GM21825 (cell line): Measurements from ENCODE around the gene CALHM3.
"Not testable (repeated sequence)": the region's sequence is repeated elsewhere in the genome, so short reads cannot be mapped to it uniquely, and the experiment has no call there.

Experiments used
- ATAC-seq: cut with Tn5 transposase; IDR thresholded peaks from one replicate; pipeline ENCODE4 v1.9.1; 2021; ENCODE audit warnings: mild to moderate bottlenecking, moderate library complexity; ENCODE audit not compliant: unreplicated experiment

Gene CALHM3

DNA sequence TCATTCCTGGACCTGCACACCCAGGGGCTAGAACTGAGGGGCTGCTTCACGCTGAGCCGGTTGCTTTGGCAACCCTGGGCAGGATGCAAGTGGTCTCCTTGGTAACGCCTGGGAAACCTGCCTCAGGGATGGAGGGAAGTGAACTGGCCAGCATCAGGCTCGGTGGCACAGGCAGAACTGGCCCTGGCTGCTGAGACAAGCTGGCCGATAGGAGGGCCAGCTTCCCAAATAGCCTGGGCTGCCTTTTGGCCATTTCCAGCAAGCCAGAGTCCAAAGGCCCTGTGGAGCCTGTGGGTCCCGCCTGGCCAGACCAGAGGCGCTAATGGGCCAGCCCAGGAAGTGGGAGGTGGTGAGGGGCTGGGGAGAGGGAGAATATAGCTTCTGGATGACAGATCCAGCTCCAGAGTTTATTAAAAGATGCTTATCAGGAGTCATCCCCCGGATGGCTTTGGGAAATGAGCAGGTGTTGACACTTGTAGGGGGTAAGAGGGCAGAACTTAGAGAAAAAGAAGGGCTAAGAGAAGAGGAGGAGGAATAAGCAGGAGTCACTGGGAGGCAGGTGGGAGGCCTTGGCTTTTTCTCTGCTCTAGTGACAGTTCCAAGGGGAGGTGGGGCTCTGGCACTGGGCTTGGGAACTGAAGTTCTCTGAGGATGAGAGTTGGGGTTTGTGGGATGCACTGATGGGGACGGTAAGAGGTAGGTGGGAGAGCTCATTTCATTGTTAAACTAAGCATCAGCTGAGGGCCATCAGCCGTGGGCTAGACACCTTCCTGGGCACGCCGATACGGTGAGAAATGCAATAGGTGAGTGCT is 24.0 kb upstream of the CALHM3 start:
- ATAC-seq, result no peak

DNA sequence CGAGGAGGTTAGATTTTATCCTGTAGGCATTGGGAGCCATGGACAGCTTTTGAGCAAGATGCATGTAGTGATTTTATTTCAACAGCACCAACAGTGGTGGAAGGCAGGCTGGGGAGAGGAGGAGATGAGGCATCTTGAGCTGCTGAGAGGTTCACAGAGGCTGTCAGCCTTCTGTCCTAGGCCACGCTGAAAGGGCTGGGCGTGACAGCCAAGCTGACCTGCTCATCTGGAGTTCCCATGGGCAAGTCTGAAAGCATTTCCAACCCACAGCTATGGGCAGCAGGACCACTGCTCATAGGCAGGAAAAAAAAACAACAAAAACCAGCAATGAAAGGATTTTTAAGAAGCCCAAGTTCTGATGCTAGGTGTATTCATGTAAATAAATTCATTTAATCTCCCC is 22.1 kb upstream of the CALHM3 start:
- no peak for ATAC-seq

DNA sequence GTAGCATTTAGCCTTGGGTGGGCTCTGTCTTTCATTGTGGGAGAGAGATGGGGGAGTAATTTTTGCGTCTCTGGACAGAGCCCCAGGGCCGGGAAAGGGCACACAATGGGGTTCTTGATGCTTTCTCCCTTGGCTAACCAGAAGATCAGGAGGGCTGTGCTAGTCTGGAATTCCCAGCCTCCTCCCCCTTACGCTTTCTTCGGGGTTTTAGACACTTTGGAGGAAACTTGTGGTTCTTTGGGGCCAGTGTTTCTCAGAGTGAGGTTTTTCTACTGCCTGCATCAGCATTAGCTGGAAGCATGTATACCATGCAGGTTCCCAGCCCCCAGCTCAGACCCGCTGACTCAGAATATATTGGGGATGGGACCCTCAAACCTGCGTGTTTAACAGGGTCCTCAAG is 21.4 kb upstream of the CALHM3 start:
- no peak for ATAC-seq

DNA sequence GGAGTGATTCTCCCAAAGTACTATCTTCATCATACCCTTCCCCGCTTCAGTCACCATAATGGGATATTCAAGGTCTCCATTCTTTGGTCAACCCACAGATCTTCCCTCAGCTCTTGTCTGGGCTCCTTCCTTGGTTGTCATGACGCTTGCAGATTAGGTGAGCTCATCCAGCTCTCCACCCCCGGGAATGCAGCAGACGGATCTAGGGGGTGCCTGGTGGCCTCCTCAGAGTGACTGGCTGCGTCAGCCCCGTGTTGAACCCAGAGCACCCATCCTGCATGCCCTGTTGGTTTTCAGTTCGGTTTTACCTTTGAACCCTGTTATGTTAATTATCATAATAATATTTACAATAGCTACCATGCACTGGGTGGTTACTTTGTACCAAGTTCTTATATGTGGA is 20.8 kb upstream of the CALHM3 start:
- no peak for ATAC-seq

DNA sequence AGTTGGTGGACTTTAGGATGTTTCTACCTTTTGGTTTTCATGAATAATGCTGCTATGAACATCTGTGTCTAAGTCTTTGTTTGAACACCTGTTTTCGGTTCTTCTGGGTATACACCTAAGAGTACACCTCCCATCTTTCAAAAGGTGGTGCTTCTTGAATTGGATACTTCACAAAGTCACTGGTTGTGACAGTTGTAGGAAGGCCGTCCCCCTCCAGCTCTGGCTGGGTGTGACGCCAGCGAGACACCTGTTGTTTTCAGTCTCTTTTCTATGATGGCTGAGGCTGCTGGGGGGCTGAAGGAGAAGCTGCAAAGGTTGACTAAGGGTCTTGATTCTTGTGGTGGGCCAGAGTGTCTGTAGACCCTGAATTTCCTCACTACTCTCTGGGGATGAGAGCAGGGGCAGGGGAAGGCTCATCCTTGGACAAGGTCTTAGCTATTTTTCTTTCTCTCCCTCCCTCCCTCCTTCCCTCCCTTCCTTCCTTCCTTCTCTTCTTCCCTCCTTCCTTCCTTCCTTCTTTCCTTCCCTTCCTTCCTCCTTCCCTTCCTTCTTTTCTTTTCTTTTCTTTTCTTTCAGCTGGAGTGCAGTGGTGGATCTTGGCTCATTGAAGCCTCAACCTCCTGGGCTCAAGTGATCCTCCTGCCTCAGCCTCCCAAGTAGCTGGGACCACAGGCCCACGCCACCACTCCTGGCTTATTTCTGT is 20.0 kb upstream of the CALHM3 start:
- no peak for ATAC-seq

DNA sequence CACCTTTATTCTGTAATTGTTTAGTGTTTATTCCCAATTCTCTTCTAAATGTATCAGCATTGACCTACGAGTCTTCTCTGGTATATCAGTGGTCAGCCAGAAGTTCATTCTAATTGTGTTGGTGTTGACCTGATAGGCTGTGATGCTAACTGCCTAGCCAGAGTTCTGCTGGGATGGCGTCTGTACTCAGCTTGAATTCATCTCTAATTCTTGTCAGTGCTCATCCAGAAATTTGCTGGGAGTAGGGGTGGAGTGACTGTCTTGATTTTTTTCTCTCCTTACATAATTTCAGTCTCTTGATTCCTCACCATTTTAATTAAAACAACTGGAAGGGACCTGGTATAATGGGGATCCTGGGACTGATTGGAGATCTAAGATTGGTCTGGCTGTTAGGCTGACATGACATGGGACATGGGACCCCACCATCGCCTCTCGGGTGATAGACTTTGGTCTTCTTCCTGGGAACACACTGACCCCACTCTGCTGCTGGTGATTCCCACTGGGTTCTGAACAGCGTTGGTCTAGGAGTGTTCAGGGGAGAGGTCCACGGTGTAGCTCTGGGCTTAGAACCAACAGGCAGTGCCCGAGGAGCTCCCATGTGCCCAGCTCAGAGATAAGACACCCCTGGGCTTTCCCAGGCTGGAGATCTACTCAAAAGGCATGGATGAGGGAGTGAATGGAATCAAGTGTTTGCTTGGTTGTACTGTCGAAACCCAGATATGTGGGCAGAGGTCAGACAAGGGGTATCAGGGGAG is 18.3 kb upstream of the CALHM3 start:
- no peak for ATAC-seq

DNA sequence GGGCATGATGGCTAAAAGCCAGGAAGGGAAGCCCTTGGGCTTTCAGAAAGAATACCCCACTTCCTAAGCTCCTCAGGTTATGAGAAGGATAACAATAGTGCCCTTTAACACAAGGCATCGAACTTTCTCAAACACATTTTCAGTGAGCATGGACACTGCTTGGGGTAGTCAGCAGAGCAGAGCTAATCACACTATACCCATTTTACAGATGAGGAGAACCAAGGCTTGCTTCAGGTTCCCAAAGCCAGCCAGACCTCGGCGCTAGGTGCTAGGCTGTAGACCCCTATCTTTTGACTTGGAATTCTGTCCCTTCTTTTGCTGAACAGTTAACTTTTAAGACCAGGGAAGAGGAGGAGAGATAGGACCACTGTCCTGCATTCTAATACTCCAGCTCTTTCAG is 16.3 kb upstream of the CALHM3 start:
- ATAC-seq, result no peak

DNA sequence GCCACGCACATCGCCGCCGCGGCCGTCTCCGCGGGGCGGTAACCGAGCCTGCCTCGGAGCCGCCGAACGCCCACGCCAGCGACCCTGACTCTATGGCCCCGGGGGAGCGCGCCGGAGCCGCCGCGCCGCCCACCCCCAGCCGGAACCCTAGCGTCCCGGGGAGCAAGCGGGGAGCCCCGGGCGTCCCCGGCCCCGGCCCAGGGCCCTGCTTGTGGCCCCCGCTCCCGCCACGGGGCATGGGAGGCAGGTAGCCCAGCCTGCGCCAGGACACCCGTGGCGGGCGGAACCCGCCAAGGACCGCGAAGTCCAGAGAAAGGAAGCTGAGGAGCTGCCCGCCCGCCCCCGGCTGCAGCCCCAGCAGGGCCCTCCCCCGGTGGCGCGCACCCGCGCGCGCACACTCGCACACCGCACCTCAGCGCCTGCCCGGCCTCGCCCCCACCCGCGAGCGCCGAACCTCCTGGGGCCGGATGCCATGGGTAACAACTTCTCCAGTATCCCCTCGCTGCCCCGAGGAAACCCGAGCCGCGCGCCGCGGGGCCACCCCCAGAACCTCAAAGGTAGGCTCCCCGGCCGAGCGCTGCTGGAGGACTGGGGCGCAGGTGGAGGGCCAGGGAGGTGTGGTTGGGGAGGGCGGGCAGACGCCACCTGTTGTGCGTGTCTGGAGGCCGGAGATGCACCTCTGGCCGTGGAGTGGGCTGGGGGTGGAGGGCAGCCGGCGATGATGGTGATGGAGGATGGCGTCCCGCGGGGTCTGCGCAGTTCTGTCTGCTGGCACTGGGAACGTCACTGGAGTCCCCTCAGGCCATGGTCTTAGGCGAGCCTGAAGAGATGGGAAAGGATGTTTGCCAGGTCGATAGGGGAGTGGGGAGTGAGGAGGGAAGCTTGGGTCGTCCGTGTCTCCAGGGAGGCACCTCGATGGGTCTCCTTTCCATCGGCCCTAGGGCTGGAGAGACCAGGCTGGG is 15.2 kb upstream of the CALHM3 start:
- ATAC-seq, result no peak

DNA sequence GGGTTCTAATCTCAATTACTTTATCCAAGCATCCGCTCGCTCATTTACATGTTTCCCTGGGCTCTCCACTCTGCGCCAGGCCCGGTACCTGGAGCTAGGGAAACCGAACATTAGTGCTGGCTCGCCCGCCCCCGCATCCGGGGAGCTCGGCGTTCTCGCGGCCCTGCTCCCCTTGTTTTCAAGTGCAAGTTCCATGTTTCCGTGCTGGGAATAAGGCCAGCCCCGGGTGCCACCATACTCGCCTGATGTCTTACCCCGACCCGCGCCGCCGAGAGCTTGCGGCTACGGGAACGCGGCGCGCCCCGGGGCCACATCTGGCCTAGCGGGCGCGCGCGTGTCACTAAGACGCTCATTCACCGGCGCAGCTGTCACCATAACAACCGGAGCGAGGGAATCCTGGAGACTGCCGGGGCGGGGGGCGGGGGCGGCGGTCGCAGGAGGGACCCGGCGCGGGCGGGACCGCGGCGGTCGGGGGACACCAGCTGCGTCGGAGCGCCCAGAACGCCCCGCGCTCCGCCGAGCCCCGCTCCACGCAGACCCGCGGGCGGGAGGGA is 14.4 kb upstream of the CALHM3 start, which contains the start of gene NEURL1:
TSS of gene NEURL1 (plus strand) at position 344 of the 554 bp plus-strand sequence. CDS start 683 bp downstream, outside the sequence.
- ATAC-seq, result no peak

DNA sequence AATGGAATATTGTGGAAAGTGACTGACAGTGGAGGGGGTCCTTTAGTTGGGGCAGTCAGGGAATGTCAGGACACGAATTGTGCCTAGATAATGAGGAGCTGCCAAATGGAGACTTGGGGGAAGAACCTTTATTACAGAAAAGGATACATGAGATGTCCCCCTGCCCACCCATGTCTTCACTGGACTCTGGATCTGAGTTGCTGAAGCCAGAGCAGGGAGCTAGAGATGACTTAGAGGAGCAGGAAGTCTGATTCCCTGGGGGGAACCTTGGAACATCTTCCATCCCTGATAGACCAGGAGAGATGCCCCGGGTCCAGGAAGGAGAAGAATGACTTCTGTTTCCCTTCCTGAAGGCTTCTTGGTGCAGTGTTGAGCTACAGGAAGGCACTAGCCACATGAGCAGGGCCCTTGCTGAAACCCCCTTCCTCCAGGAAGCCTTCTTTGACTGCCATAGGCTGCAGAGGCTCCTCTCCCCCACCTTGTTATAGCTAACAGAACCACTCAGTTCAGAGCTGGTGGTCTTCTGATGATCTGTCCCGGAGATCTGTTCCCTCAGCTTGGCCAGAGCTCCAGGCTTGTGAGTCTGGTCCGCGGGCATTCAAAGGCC is 13.7 kb upstream of the CALHM3 start:
- no peak for ATAC-seq

DNA sequence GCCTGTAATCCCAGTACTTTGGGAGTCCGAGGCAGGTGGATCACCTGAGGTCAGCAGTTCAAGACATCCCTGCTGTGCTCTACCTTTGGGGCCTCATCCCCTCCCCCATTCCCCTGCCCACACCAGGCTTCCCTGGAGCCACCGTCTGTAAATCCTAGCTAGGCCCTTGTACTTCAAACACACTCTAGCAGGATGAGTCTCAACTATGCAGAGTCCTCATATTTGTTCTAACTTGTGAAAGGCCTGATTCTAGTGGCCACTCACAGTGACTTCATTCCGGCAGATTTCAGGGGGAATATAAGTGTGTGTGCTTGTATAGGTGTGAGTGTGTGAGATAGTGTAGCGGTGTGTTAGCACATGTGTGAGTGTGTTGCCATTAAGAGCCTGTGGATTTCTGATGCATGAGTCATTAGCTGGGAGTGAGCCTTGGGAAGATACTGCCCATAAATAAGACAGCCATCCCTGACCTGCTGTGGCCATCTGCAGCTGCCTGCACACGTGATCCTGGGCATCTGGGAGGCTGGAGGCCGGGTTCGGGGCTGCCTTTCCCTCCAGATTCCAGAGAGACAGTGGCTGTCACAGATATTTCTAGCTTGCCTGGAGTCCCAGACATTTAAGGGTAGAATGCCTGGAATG is 12.8 kb upstream of the CALHM3 start:
- ATAC-seq, result no peak

DNA sequence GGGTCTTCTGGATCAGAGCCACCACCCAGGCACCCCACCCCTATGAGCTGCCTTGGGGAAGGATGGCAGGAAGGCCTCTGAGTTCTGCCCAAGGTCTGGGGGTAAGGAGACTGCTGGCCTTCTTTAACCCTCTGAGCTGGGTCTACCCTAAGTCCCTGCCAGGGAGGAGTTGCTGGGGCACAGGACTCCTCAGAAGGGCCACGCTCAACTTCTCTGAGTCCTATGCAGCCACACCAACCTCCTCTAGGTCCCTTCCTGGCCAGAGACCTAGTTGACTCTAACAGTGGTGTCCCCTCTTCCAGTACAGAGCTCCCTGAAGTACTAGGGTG is 11.9 kb upstream of the CALHM3 start:
- no peak for ATAC-seq

DNA sequence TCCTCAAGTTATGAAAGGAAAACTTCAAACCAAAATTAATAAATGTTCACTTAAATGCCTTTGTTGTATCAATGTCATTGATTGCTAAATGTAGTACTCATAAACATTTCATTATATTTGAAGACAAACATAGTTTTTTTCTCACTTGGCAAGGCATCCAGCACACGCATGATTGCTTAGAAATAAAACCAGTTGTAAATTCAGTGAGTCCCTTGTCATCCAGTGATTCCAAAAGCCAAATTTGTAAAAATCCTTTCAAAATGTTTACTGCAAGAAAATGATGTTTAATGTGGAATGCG is 8.3 kb upstream of the CALHM3 start:
- ATAC-seq, result no peak

DNA sequence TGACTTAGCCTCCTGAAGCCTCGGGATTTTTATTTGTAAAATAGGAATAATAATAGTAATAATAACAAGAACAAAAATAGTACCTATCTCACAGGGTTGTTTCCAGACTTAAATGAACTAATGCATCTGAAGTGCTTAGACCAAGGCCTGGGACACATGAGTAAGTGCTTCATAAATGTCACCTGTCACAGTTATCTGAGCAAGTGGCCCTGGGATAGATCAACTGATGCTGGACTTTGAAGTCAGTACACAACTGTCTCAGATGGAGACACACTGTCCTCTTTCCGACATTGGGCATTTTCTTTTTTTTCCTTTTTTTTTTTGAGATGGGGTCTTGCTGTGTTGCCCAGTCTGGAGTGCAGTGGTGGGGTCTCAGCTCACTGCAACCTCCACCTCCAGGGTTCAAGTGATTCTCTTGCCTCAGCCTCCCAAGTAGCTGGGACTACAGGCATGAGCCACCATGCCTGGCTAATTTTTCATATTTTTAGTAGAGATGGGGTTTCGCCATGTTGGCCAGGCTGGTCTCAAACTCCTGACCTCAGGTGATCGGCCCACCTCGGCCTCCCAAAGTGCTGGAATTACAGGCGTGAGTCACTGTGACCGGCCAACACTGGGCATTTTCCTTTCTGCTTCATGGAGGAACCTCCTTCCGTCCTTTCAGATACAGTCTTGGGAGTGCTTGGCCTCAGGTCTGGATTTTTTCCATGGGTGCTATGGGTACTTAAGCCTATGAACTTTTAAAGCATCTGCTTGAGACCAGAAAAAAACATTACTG is 7.8 kb upstream of the CALHM3 start:
- not testable (repeated sequence) for ATAC-seq

DNA sequence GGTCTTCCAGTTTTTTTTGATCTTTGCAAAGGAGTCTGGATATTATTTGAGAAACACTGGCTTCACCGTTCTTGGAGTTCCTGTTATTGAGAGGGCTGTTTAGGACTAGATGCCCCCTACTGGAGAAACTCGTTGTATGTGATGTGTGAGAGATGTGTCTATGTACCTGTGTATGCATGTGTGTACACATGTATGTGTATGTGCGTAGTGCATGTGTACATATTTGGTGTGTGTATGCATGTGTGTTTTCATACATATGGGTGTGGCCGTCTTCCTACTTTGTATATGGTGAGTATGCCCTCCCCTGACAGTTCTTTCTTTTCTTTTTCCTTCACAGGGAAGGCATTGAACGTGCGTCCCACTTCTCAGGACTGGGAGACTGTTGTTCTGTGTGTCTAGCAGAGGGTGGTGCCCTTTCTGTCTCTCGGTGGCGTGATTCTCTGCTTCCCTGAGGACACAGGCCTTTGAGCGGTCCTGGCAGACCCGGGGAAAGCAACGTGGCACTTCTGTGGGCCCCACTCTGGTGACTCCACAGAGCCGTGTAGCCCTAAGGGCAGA is 3.0 kb upstream of the CALHM3 start:
- ATAC-seq, result no peak

DNA sequence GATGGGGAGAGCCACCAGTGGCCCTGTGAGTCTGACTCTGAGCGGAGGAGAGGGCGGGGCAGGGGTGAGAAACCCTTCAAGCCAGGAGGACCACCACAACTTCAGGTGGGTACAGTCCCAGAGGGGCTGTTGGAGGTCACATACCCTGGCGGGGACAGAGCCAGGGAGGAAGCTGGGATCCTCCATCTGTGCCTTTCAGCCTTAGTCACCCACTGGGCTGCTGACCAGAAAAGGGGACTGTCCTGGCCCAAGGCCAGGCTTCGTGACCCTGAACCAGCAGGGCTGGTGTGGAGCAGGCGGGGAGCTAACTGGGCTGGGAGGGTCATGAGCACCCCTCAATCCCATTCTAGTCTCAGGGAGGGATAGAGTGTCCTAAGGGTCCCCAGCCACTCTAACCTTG is 1.5 kb upstream of the CALHM3 start:
- ATAC-seq, result no peak

DNA sequence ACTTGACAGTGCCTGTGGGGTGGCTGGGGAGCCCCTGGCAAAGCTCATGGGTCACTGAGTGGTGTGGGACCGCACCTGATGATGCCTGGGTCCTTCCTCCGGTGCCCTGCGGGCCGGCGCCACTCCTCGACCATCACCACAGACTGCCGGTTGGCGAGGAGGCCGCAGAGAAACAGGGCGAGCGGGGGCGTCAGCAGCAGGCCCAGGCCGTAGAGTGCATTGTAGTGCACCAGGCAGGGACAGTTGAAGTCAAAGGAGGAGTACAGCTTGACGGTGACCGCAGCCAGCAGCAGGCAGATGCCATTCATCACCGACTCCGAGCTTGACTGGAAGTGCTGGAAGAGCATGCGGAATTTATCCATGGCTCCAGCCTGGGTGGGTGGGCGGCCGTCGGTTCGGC is 369 bp downstream of the CALHM3 start:
- no peak for ATAC-seq

DNA sequence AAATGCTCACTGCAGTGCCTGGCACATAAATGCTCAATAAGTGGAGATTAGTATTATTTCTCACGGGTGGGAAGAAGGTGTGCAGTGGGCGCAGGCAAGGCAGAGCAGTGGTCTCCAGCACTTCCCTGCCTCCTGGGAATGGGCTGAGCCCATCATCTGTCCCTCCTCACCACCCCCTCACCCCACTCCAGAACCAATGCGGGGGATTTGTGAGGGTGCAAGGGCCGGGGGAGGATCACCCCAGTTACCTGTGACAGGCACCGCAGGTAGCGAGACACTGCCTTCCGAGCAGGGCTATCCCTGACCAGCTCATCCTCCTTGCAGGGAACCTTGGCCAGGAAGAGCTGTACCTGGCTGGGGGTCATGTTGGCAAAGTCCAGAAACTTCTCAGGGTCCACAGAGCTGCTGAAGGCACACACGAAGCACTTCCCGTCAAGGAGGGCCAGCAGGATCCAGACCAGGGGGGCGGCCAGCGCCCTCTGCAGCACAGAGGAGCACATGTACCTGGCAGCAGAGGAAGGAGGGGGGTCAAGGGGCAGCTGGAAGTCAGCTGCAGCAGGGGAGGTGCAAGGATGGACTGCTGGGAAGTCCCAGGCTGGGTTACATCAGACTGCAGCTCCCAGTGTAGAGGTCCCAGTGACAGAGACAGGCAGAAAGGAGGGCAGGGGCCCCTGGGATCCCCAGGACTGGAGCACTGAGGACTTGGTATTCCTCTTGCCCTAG is 2.8 kb downstream of the CALHM3 start:
- ATAC-seq, result no peak
